Measurements from ENCODE around the gene TTC9C.

GRCh38 chr11:62777389-62777788, 49.1 kb downstream of the TTC9C start:
- TF ChIP-seq CTCF (IDR thresholded peaks at IDR 0.05) (no peak), EZH2 (IDR thresholded peaks at IDR 0.05) (no peak)

Measured in neural progenitor cell (in vitro differentiated cells).